Peyer's patch (tissue), 4 donors: Measurements from ENCODE around the gene TRPV5. TPM values are rescaled to one million over a fixed set of nuclear protein-coding genes. Genes with fewer than 3 reads are reported as not detected.

Source experiments
- DNase-seq, 3 donors: peaks; one replicate each; pipeline ENCODE4 v3.0.0-alpha.2; 2017 to 2019
- H3K27ac ChIP-seq, 4 donors: fragments of 200-600 bp; sonication (generic); one replicate each; pipeline ENCODE4 v1.5.1; 2016 to 2019
- H3K27me3 ChIP-seq, 2 donors: fragments of 200-600 bp; sonication (generic); one replicate each; pipeline ENCODE4 v1.5.1; 2019
- H3K36me3 ChIP-seq, 3 donors: fragments of 200-600 bp; sonication (generic); one replicate each; pipeline ENCODE4 v1.5.1; 2016 to 2019
- H3K4me1 ChIP-seq, 4 donors: fragments of 200-600 bp; sonication (generic); one replicate each; pipeline ENCODE4 v1.5.1; 2016 to 2019
- H3K4me3 ChIP-seq, 4 donors: fragments of 200-600 bp; sonication (generic); 1 replicate in 3 of 4; 2 replicates in 1 of 4; pipeline ENCODE4 v1.5.1; 2016 to 2019; ENCODE audit warnings: mild to moderate bottlenecking in 1 of 4
- H3K9me3 ChIP-seq, 4 donors: fragments of 200-600 bp; sonication (generic); one replicate each; pipeline ENCODE4 v1.5.1; 2016 to 2019; ENCODE audit warnings: mild to moderate bottlenecking in 1 of 4
- CTCF ChIP-seq, 6 experiments: fragments of 450-650 bp in 4 of 6; fragments of 200-600 bp in 2 of 6; sonication (generic) in 1 of 6; IDR thresholded peaks; one replicate each; pipeline ENCODE4 v1.5.1; 2017 to 2019; ENCODE audit warnings: antibody characterized with exemption in 6 of 6, mild to moderate bottlenecking in 3 of 6, moderate library complexity in 1 of 6
- POLR2A ChIP-seq, 2 donors: fragments of 450-650 bp; IDR thresholded peaks; one replicate each; pipeline ENCODE4 v1.5.1; 2017; ENCODE audit warnings: antibody characterized with exemption in 2 of 2, mild to moderate bottlenecking in 2 of 2, moderate library complexity in 2 of 2
- total RNA-seq, 4 donors: library from RNA; depleted of rRNA; stranded (reverse); fragments of >200 nt; gene quantifications; one replicate each; pipeline ENCODE4 v1.1.0, GENCODE V29; 2016

Gene TRPV5
- total RNA-seq, 4 donors from 2014 or later, result 0.83 TPM; not detected in 3

- H3K36me3 ChIP-seq, result no peaks in the 10 kb centered on the region
- peaks cover 0 to 2% (median under 1%) of the 10 kb centered on the region in 4 donors for H3K4me1 ChIP-seq
- H3K9me3 ChIP-seq, result no peaks in the 10 kb centered on the region
- H3K27ac ChIP-seq, result no peak overlapping the region
- no peaks in the 10 kb centered on the region for H3K27me3 ChIP-seq
- H3K4me3 ChIP-seq, result no peak overlapping the region
- TF ChIP-seq CTCF (IDR thresholded peaks at IDR 0.05), result no peak
- no peak for TF ChIP-seq POLR2A (IDR thresholded peaks at IDR 0.05)
- no peak for DNase-seq
Observed at GRCh38 chr7:142860968-142861367, 72.6 kb downstream of the TRPV5 start.

GRCh38 chr7:142859829-142860228 lies 73.7 kb downstream of the TRPV5 start:
- H3K4me3 ChIP-seq, result no peak overlapping the region
- no peaks in the 10 kb centered on the region for H3K36me3 ChIP-seq
- peaks cover 0 to 12% (median 4%) of the 10 kb centered on the region in 4 donors for H3K4me1 ChIP-seq
- TF ChIP-seq CTCF (IDR thresholded peaks at IDR 0.05) (no peak), POLR2A (IDR thresholded peaks at IDR 0.05) (no peak)
- no peak overlapping the region for H3K27ac ChIP-seq
- no peaks in the 10 kb centered on the region for H3K9me3 ChIP-seq
- DNase-seq, result no peak
- H3K27me3 ChIP-seq, result no peaks in the 10 kb centered on the region

- H3K36me3 ChIP-seq, result no peaks in the 10 kb centered on the region
- no peak for DNase-seq
- H3K4me1 ChIP-seq, result peaks cover 0 to 12% (median 4%) of the 10 kb centered on the region in 4 donors
- TF ChIP-seq POLR2A (IDR thresholded peaks at IDR 0.05), result no peak
- TF ChIP-seq CTCF (IDR thresholded peaks at IDR 0.05), result no peak
- H3K27me3 ChIP-seq, result no peaks in the 10 kb centered on the region
- no peaks in the 10 kb centered on the region for H3K9me3 ChIP-seq
- no peak overlapping the region for H3K27ac ChIP-seq
- H3K4me3 ChIP-seq, result no peak overlapping the region
Observed at GRCh38 chr7:142859411-142859810, 74.1 kb downstream of the TRPV5 start.

Other genes with a start within 250 kb of the TRPV5 start
- gene PRSS1, start 184.3 kb downstream of the TRPV5 start, total RNA-seq, result not detected
- 100 to 1,000 TPM in 3 of 4 donors, 10 to 100 TPM in 1; 29.7 to 243 (median 208) TPM for gene PRSS2, start 162.8 kb downstream of the TRPV5 start, total RNA-seq
- gene EPHB6, start 78.7 kb downstream of the TRPV5 start, total RNA-seq, result 10 to 100 TPM in 1 of 4 donors, 1 to 10 TPM in 2, under 1 TPM in 1; 0.53 to 19.0 (median 5.5) TPM
- gene TRPV6, start 48.0 kb downstream of the TRPV5 start, total RNA-seq, result 1 to 10 TPM in 1 of 4 donors, under 1 TPM in 3; 0.19 to 2.5 (median 0.82) TPM
- not detected for gene LLCFC1, start 5.7 kb upstream of the TRPV5 start, total RNA-seq
- gene KEL, start 28.6 kb upstream of the TRPV5 start, total RNA-seq, result not detected
- not detected for gene OR9A2, start 93.4 kb upstream of the TRPV5 start, total RNA-seq
- not detected for gene OR6V1, start 118.6 kb upstream of the TRPV5 start, total RNA-seq
- gene PIP, start 198.3 kb upstream of the TRPV5 start, total RNA-seq, result not detected
- not detected for gene TAS2R39, start 249.7 kb upstream of the TRPV5 start, total RNA-seq